Bone marrow (tissue), 2 donors: ENCODE measurements around the gene LITAF.
"Not testable (repeated sequence)": the region's sequence is repeated elsewhere in the genome, so short reads cannot be mapped to it uniquely, and the experiment has no call there.

Experiments used
- DNase-seq, 2 donors: peaks; one replicate each; lab custom pipeline; 2025; lab: John Stamatoyannopoulos, UW

LITAF gene

DNA sequence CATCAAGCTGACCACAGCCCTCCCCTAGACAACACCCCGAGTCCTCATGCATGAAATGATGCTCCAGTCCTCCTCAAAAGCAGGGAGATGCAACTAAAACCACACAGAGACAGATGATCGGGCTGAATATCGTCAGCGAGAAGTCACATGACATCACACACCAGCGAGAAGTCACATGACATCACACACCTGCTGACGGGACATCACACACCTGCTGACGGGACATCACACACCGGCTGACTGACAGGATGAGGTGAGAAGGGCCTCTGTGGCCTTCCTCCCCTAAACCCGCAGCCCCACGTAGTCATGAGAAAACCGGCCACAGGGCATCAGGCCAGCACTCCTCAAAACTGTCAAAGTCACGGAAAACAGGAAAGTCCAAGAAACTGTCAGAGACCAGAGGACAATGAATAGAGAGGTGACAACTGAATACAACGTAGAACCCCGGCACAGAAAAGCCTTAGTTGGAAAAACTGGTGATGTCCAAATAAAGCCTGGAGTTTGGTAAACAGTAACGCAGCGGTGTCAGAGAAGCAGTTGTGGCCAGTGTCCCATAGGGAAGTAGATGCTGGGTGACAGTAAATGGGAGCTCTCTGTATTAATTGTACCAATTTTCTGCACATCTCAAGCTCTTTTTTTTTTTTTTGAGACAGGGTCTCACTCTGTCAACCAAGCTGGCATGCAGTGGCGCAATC lies 14.3 kb downstream of the LITAF start:
- no peak for DNase-seq

- DNase-seq: no peak
Measured at GRCh38 chr16:11571549-11571948, 15.2 kb downstream of the LITAF start.

- DNase-seq: no peak
Measured at GRCh38 chr16:11570806-11571205, 15.9 kb downstream of the LITAF start.

DNA sequence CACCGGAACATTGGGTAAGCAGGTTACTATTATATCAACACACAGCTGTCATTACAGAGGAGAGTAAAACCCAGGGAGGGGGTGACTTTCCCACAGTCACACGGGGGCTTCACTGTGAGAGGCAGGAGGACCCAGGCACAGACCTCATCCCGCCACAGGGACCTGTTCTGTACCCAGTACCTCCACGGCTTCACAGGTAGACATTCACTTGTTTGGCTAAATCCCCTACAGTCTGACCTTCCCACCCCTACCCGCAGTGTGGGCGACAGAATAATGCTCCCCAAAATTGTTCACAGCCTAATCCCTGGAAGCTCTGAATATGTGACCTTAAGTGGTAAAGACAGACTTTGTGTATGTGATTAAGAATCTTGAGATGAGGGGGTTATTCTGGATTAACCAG lies 16.5 kb downstream of the LITAF start:
- no peak for DNase-seq

DNA sequence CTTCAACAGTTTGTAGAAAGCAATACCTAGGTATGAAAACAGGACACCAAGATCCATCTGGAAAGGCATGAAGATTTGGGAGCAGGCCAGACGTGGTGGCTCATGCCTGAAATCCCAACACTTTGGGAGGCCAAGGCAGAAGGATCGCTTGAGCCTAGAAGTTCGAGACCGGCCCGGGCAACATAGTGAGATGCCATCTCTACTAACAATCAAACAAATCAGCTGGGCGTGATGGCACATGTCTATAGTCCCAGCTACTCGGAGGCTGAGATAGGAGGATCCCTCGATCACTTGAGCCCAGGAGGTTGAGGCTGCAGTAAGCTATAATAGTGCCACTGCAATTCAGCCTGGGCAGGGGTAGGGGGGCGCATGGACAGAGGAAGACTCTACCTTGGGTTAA lies 20.3 kb downstream of the LITAF start:
- no peak for DNase-seq

DNA sequence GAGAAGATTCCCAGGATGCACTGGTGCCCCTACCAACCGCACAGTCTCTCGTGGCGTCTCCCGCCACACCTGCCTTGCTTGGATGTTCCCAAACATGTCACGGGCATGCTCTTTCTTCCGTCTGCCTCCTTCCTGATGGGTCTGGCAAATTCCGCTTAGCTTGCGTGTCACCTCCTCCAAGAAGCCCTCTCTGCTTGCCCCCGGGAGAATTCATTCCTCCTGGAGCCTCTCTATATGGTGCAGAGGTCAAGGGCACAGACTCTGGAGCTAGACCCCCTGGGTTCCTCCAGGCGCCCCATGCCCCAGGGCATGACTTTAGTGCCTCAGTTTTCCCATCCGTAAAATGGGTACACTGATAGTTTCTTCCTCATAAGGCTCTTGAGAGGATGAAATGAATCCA lies 21.1 kb downstream of the LITAF start:
- DNase-seq: no peak

DNA sequence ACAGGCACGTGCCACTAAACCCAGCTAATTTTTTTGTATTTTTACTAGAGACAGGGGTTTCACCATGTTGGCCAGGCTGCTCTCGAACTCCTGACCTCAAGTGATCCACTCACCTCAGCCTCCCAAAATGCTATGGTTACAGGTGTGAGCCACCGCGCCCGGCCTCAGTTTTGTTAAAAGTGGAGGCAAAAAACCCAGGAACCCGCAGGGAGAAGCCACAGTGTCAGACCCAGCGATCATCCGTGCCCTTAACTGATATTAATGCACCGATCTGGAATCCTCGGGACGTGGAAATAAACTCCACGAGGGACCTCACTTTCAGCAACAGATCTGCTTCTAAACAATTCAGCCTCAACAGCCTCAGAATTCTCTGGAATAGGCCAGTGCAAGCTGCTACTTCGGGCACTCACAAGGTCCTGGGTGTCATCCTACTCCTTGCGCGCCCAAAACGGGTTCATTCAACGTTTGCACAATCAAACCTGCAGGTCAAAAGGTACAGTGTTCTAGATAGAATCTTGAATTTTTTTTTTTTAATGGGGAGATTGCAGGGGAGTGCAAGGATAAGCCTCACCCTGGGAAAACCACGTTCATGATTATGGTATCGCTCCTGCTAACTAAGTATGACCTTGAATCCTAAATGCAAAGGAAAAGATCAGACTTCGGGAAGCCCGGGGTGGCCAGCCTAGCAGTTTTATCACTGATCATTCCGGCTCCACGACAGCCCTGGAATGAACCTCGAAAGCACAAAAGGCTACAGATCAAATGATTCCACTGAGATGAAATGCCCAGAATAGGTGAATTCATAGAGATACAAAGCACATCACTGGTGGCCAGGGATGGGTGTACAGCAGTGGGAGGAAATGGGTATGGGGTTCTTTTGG lies 22.4 kb downstream of the LITAF start:
- no peak for DNase-seq

DNA sequence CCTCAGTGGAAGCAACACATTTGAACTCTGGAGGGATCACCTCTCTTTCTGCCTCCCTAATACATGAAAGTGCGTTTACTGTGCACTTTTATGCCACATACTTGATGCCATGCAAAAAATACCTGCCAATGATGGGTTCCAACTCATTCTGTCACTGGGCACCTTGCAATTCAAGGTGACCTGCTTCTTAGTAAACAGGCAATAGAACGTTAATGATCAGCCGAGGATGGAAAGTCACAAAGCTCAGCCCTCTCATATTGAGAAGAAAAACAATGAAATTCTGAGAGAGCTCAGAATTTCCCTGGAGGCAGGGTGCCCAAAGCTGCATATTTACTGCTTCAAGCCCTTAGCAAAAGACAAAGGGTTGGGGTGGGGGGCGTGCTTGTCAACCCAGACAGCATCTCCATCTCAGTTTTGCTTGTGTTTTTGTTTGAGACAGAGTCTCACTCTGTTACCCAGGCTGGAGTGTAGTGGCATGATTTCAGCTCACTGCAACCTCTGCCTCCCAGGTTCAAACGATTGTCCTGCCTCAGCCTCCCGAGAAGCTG lies 23.2 kb downstream of the LITAF start:
- no peak for DNase-seq

DNA sequence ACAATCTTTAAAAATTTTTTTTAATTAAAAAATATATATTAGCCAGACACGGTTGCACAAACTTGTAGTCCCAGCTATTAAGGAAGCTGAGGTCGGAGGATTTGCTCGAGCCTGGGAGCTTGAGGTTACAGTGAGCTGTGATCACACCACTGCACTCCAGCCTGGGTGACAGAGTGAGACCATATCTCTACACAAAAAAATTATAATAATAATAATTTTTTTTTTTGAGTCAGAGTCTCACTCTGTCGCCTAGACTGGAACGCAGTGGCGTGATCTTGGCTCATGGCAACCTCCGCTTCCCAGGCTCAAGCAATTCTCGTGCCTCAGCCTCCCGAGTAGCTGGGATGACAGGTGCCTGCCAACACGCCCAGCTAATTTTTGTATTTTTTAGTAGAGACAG lies 23.8 kb downstream of the LITAF start:
- no peak for DNase-seq

DNA sequence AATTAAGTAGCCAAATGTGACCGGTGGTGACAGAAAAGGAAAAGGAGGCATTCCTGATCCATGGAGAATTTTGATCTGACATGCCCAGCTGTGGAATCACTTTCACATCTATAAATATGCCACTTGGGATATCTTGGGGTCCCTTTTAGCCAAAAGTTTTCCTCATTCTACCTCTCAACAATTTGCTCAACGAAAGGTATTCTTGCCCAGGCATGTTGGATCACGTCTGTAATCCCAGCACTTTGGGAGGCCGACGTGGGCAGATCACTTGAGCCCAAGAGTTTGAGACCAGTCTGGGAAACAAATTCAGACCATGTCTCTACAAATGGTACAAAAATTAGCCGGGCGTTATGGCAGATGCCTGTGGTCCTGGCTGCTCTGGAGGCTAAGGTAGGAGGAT lies 24.3 kb downstream of the LITAF start:
- no peak for DNase-seq

DNA sequence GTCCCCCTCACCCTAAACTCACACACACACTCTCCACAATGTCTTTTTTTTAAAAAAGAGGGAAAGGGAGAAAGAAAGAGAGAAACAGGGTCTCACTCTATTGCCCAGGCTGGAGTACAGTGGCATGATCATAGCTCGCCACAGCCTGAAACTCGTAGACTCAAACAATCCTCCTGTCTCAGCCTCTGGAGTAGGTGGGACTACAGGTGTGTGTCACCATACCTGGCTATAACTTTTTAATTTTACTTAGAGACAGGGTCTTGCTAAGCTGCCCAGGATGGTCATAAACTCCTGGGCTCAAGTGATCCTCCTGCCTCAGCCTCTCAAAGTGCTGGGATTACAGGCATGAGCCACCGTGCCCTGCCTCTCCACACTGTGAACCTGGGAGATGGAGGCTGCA lies 24.9 kb downstream of the LITAF start:
- no peak for DNase-seq

DNA sequence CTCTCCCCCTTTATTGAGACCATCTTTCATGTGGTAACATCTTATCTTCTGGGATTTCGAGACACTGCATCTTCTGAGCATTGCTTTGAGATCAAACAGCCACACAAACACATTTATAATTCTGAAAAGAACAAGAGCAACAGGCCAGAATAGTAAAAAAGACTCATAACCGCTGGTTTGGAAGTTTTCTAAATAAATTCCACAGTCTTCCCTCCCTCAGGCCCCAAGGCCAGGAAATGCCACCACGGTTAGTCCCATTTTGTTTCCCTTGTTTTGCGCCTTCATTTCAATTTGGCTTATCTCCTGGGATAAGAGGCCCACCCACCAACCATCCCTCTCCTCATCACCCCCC lies 25.3 kb downstream of the LITAF start:
- DNase-seq: no peak

DNA sequence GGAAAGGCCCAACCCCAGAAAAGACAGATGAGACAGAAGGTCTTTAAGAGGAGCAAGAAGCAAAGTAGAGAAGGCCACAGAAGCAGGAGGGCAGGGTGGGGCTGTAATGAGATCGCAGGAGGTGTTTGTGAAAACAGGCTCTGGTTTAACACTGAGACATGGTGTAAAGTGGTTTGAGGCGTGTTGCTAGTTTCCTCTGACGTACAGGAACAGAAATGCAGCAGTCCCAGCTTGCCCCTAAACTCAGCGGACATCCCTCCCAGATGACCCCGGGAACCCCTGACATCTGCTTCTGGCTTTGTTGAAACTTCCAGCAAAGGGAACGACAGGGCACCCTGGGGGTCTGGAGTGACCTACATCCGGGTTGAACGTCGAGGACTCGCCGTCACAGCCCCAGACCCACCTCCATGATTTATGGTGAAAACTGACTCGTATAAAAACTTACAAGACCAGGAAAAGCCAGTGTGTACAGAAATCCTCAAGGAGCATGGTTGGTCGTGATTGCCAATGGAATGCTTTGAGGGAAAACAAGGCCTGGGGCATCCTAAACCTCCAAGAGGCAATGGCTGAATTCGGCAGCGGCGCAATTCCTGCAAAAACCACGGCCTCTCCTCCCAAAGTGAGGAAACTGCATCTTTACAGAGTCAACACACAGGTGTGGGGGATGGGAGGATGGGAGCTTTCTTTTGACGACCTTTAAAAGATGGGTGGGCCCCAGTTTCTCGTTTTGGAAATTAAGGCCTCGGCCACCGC lies 25.8 kb downstream of the LITAF start:
- DNase-seq: no peak

DNA sequence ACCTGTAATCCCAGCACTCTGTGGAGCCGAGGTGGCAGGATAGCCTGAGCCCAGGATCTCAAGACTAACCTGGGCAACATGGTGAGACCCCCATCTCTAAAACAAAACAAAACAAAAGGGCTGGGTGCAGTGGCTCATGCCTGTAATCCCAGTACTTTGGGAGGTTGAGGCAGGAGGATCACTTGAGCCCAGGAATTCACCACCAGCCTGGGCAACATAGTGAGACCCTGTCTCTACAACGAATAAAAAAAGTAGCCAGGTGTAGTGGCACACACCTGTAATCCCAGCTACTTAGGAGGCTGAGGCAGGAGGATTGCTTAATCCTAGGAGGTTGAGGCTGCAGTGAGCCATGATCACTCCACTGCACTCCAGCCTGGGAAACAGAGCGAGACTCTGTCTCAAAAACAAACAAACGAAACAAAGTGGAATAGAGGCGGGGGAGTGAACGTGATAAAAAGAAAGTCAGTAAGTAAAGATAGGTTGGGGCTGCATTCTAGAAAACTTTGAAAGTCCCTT lies 28.4 kb downstream of the LITAF start:
- not testable (repeated sequence) for DNase-seq

GRCh38 chr16:11557801-11558200 lies 28.9 kb downstream of the LITAF start:
- no peak for DNase-seq

DNA sequence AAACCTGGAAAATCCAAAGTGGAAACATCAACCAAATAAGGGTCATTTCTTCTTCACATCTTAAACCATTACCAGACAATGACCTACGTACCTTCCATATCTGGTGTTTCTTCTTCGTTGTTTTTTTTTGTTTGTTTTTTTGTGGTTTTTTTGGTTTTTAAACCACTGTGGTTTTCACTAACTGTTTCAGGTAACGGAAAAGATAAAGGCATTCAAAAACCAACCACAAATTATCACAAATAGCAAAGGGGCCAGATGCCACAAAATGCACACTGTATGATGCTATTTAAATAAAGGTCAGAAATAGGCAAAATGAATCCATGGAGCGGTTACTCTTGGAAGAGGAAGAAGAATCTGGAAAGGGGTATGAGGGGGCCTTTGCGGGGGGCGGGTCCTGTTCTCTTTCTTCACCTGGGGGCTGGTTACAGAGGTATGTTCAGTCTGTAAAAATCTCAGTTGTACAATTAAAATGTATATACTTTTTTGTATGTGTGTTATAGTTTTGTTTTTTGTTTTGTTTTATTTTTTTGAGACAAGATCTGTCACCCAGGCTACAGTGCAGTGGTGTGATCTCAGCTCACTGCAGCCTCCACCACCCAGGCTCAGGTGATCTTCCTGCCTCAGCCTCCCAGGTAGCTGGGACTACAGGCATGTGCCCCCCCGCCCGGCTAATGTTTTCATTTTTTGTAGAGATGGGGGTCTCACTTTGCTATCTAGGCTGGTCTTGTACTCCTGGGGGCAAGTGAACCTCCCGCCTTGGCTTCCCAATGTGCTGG lies 29.6 kb downstream of the LITAF start:
- DNase-seq: no peak

GRCh38 chr16:11556214-11556819 lies 30.4 kb downstream of the LITAF start:
- DNase-seq: no peak

DNA sequence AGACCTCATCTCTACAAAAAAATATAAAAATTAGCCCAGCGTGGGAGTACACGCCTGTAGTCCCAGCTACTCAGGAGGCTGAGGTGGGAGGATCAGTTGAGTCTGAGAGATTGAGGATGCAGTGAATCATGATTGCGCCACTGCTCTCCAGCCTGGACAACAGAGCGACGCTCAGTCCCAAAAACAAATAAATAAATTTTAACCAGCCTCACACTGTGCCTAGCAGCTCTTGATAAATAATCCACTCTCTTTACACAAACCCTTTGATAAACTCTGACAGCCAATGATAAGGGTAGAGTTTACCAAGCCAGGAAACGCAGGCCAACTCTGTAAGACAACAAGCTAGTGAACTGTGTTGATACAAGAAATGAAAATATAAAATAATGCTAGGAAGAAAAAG lies 32.7 kb downstream of the LITAF start:
- DNase-seq: no peak

- DNase-seq: no peak
Measured at GRCh38 chr16:11553371-11553770, 33.3 kb downstream of the LITAF start.

- no peak for DNase-seq
Measured at GRCh38 chr16:11552440-11552839, 34.3 kb downstream of the LITAF start.

DNA sequence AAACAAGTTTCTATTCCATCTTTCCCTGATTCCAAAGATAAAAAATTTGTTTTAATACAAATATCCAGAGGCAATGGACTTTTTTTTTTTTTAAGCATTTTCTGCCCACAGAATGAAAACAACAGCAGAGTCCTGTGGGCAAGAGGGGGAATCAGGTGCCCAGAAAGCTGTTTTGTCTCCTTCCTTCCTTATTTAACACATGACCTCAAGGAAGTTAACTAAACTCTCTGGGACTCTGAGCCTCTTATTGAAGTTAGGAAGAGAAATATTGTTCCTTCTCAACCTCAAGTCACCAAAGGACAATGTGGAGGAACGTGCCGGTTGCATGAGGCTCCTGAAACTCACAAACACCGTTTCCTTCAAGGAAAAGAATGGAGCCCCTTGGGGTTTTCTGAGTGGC lies 34.9 kb downstream of the LITAF start:
- DNase-seq: no peak
